Ectodermal cell (in vitro differentiated cells): ENCODE results near the gene GNPNAT1.
"Not testable (repeated sequence)": the region's sequence is repeated elsewhere in the genome, so short reads cannot be mapped to it uniquely, and the experiment has no call there.

Source experiments
- H3K27ac ChIP-seq: 2 replicates; pipeline ENCODE4 v1.7.0; 2013; ENCODE audit warnings: mild to moderate bottlenecking, low read depth, low read length; ENCODE audit not compliant: insufficient read depth, poor library complexity, severe bottlenecking
- H3K27me3 ChIP-seq: 2 replicates; pipeline ENCODE4 v1.7.0; 2013; ENCODE audit warnings: mild to moderate bottlenecking, low read length; ENCODE audit not compliant: insufficient read depth, control insufficient read depth, poor library complexity, severe bottlenecking
- H3K36me3 ChIP-seq: one replicate; pipeline ENCODE4 v1.7.0; 2013; ENCODE audit warnings: low read length; ENCODE audit not compliant: control insufficient read depth, insufficient read depth
- H3K4me1 ChIP-seq: one replicate; pipeline ENCODE4 v1.7.0; 2013; ENCODE audit warnings: low read length; ENCODE audit not compliant: control insufficient read depth, insufficient read depth
- H3K4me3 ChIP-seq: 2 replicates; pipeline ENCODE4 v1.7.0; 2013; ENCODE audit warnings: low read depth, low read length, control low read depth; ENCODE audit not compliant: insufficient read depth
- H3K9me3 ChIP-seq: 2 replicates; pipeline ENCODE4 v1.7.0; 2013; ENCODE audit warnings: mild to moderate bottlenecking, low read length, moderate library complexity; ENCODE audit not compliant: control insufficient read depth
- WGBS, 2 experiments: methylation state at CpG; one replicate each; pipeline ENCODE4 v1.1.7; 2013; ENCODE audit warnings: missing lambda C conversion rate in 2 of 2; 5-methylcytosine and 5-hydroxymethylcytosine counted together

GNPNAT1 gene

GRCh38 chr14:52767058-52767833, 24.2 kb downstream of the GNPNAT1 start:
- Histone ChIP-seq H3K4me3 (no peak overlapping the region), H3K9me3 (no peaks in the 10 kb centered on the region), H3K27ac (no peak overlapping the region), H3K4me1 (no peaks in the 10 kb centered on the region), H3K27me3 (no peaks in the 10 kb centered on the region), H3K36me3 (peaks cover 11% of the 10 kb centered on the region)
- 94% methylated on average over 3 of the region's 3 CpGs for WGBS, 2 experiments

- not testable (repeated sequence) for H3K9me3 ChIP-seq, H3K27me3 ChIP-seq, H3K27ac ChIP-seq, H3K4me3 ChIP-seq, H3K36me3 ChIP-seq, H3K4me1 ChIP-seq
- WGBS, 2 experiments: 84 to 93% methylated on average over 4 of the region's 4 CpGs
These were observed 28.5 kb downstream of the GNPNAT1 start for GRCh38 chr14:52762923-52763322.

- no peaks in the 10 kb centered on the region for H3K4me1 ChIP-seq
- peaks cover 5% of the 10 kb centered on the region for H3K36me3 ChIP-seq
- no CpG with 5 or more reads among the region's 1 CpG for WGBS, 2 experiments
- H3K27ac ChIP-seq: no peak overlapping the region
- H3K27me3 ChIP-seq: no peaks in the 10 kb centered on the region
- no peak overlapping the region for H3K4me3 ChIP-seq
- no peaks in the 10 kb centered on the region for H3K9me3 ChIP-seq
These were observed 32.3 kb downstream of the GNPNAT1 start for GRCh38 chr14:52759145-52759544.

DNA sequence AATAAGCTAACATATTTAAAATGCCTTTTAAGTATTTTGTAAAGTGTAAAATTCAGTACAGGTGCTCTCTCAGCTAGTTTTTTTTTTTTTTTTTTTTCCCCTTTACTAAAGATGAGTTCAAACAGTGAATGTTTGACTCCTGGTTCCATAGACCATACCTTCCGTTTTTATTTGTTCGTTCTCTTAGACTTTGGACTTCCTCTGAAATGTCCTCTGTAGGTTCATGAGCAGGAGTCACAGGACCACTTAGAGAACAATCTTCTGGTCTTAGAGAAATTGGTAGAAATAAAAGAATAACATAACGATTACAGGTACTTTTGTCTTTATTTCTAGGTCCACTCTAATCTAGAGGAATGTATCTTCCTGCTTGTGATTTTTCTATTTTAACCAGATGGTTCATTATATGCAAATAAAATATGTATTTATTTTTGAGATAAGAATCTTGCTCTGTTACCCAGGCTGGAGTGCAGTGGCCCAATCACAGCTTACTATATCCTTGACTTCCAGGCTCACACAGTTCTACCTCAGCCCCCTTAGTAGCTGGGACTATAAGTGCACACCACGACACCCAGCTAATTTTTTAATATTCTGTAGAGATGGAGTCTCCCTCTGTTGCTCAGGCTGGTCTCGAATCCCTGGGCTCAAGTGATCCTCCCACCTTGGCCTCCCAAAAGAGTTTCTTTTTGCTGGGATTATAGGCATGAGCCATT, 35.6 kb downstream of the GNPNAT1 start:
- Histone ChIP-seq H3K4me3 (no peak overlapping the region), H3K4me1 (no peaks in the 10 kb centered on the region), H3K36me3 (peaks cover 10% of the 10 kb centered on the region), H3K27ac (no peak overlapping the region), H3K9me3 (no peaks in the 10 kb centered on the region), H3K27me3 (no peaks in the 10 kb centered on the region)
- WGBS, 2 experiments: 88 to 97% methylated on average over 4 to 5 of the region's 5 CpGs

DNA sequence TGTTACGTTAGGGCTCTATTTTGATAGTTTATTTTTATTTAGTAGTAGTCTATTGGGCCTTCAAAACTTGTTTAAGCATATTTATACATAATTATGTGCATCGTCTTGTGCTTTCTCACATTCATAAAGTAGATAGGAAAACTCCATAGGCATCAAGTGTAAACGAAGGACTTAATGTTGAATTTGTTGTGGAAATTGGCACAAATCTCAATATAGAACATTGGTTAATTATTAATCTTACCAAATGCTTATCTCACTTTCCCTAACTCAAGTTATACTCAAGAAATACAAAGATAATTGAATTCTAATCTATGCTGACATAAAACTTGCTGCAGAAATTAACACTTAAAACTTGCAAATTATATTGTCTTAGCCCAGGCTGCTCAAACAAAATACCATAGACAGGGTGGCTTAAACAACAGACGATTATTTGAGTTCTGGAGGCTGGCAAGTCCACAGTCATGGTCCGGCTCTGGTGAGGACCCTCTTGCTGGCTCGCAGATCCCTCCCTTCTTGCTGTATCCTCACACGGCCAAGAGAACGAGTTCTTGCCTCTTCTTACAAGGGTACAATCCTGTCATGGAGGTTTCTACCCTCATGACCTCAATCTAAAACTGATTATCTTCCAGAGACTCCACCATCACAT, 42.6 kb downstream of the GNPNAT1 start:
- Histone ChIP-seq H3K27ac (no peak overlapping the region), H3K9me3 (no peaks in the 10 kb centered on the region), H3K4me1 (no peaks in the 10 kb centered on the region), H3K4me3 (no peak overlapping the region), H3K27me3 (no peaks in the 10 kb centered on the region), H3K36me3 (peaks cover 11% of the 10 kb centered on the region)
- WGBS, 2 experiments: 90 to 94% methylated on average over 6 to 8 of the region's 8 CpGs

GRCh38 chr14:52741865-52742264, 49.5 kb downstream of the GNPNAT1 start:
- no peaks in the 10 kb centered on the region for H3K4me1 ChIP-seq
- H3K27ac ChIP-seq: no peak overlapping the region
- no peaks in the 10 kb centered on the region for H3K9me3 ChIP-seq
- no peak overlapping the region for H3K4me3 ChIP-seq
- no peaks in the 10 kb centered on the region for H3K27me3 ChIP-seq
- H3K36me3 ChIP-seq: no peaks in the 10 kb centered on the region

GRCh38 chr14:52740751-52741150, 50.7 kb downstream of the GNPNAT1 start:
- no CpG with 5 or more reads among the region's 1 CpG for WGBS, 2 experiments
- Histone ChIP-seq H3K9me3 (no peaks in the 10 kb centered on the region), H3K4me1 (peaks cover 4% of the 10 kb centered on the region), H3K27ac (no peak overlapping the region), H3K27me3 (no peaks in the 10 kb centered on the region), H3K4me3 (no peak overlapping the region), H3K36me3 (no peaks in the 10 kb centered on the region)

GRCh38 chr14:52738409-52738808, 53.0 kb downstream of the GNPNAT1 start:
- Histone ChIP-seq H3K36me3 (peaks cover 8% of the 10 kb centered on the region), H3K9me3 (no peaks in the 10 kb centered on the region), H3K27ac (no peak overlapping the region), H3K4me1 (peaks cover 4% of the 10 kb centered on the region), H3K4me3 (no peak overlapping the region), H3K27me3 (no peaks in the 10 kb centered on the region)

GRCh38 chr14:52735921-52736489, 55.4 kb downstream of the GNPNAT1 start:
- Histone ChIP-seq H3K36me3 (peaks cover 8% of the 10 kb centered on the region), H3K27me3 (no peaks in the 10 kb centered on the region), H3K9me3 (no peaks in the 10 kb centered on the region), H3K27ac (no peak overlapping the region), H3K4me3 (no peak overlapping the region), H3K4me1 (peaks cover 4% of the 10 kb centered on the region)
- 41 to 56% methylated on average over 1 of the region's 1 CpG for WGBS, 2 experiments

DNA sequence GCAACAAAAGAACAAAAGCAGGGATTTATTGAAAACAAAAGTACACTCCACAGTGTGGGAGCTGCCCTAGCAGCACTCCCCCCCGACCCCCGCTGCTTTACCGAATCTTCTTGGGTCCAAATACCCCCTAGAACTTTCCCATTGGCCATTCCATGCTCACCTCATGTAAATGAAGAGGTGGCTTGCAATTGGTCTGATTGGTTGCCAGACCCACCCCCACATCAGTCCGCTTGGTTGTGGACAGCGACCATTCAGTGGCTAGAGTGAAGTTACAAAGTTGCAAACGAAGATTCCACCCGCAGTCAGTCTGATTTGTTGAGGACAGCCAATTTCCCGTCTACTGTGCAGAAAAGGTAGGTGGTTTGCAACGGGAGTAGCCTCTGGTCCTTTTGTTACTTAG, 57.6 kb downstream of the GNPNAT1 start:
- H3K27ac ChIP-seq: no peak overlapping the region
- H3K4me1 ChIP-seq: peaks cover 4% of the 10 kb centered on the region
- no peaks in the 10 kb centered on the region for H3K27me3 ChIP-seq
- WGBS, 2 experiments: 91 to 94% methylated on average over 9 of the region's 9 CpGs
- H3K36me3 ChIP-seq: peaks cover 8% of the 10 kb centered on the region
- H3K4me3 ChIP-seq: no peak overlapping the region
- no peaks in the 10 kb centered on the region for H3K9me3 ChIP-seq
